PC-9 (cell line): ENCODE measurements around the gene JPH2. TPM values are rescaled to one million over a fixed set of nuclear protein-coding genes. Genes with fewer than 3 reads are reported as not detected.
A peak's percentile ranks its signal among the peaks of the same experiment; 100 is the strongest.

ENCODE experiments used
- BruUV-seq: library from RNA; stranded (reverse); fragments of 400-500 nt; replicated peaks from 2 replicates; lab custom pipeline; 2021; lab: Mats Ljungman, UMichigan
- CTCF ChIA-PET: fragments of 300-600 bp; sonication (Branson Sonifier 250); formaldehyde crosslinking; loops from one replicate; lab custom pipeline; 2022; ENCODE audit warnings: antibody characterized with exemption; lab: Charles Lee
- POLR2A ChIA-PET: fragments of 300-600 bp; sonication (Branson Sonifier 250); formaldehyde crosslinking; loops from one replicate; lab custom pipeline; 2022; ENCODE audit warnings: antibody characterized with exemption; ENCODE audit not compliant: unreplicated experiment; lab: Charles Lee
- DNase-seq, 2 experiments: peaks; one replicate each; pipeline versions ENCODE4 v3.0.0 to v3.0.0-alpha.2; 2015 to 2022; ENCODE audit warnings: mixed read lengths in 1 of 2
- H2AFZ ChIP-seq: fragments of 200-600 bp; sonication (generic); 2 replicates; pipeline ENCODE4 v1.8.1; 2017; ENCODE audit warnings: antibody characterized with exemption
- H3F3A ChIP-seq: fragments of 200-600 bp; sonication (generic); 2 replicates; pipeline ENCODE4 v1.8.1; 2017; ENCODE audit warnings: antibody characterized with exemption, mild to moderate bottlenecking, low read depth; ENCODE audit not compliant: insufficient read depth
- H3K27ac ChIP-seq: fragments of 200-600 bp; sonication (generic); 2 replicates; pipeline ENCODE4 v1.6.1; 2016; ENCODE audit warnings: mixed run types
- H3K27me3 ChIP-seq: fragments of 200-600 bp; sonication (generic); 2 replicates; pipeline ENCODE4 v1.6.1; 2016; ENCODE audit warnings: low read depth, mixed run types; ENCODE audit not compliant: insufficient read depth
- H3K36me3 ChIP-seq: fragments of 200-600 bp; sonication (generic); 2 replicates; pipeline ENCODE4 v1.6.1; 2016; ENCODE audit warnings: low read depth, mixed run types
- H3K4me1 ChIP-seq: fragments of 200-600 bp; sonication (generic); replicated peaks from 2 replicates; pipeline ENCODE4 v1.6.1; 2016; ENCODE audit warnings: mixed run types; ENCODE audit not compliant: insufficient read depth
- H3K4me2 ChIP-seq: fragments of 200-600 bp; sonication (generic); 2 replicates; pipeline ENCODE4 v1.6.1; 2017; ENCODE audit warnings: mixed run types
- H3K4me3 ChIP-seq: fragments of 200-600 bp; sonication (generic); 2 replicates; pipeline ENCODE4 v1.6.1; 2016; ENCODE audit warnings: mixed run types
- H3K79me2 ChIP-seq: fragments of 200-600 bp; sonication (generic); 2 replicates; pipeline ENCODE4 v1.6.1; 2017; ENCODE audit warnings: low read depth, mixed run types
- H3K9me2 ChIP-seq: fragments of 200-600 bp; sonication (generic); 2 replicates; pipeline ENCODE4 v1.8.1; 2017; ENCODE audit warnings: mild to moderate bottlenecking; ENCODE audit not compliant: insufficient read depth
- H3K9me3 ChIP-seq: fragments of 200-600 bp; sonication (generic); 2 replicates; pipeline ENCODE4 v1.8.1; 2016; ENCODE audit warnings: low read depth; ENCODE audit not compliant: insufficient read depth
- H4K20me1 ChIP-seq: fragments of 200-600 bp; sonication (generic); 2 replicates; pipeline ENCODE4 v1.8.1; 2017; ENCODE audit not compliant: insufficient read depth
- EZH2 ChIP-seq: fragments of 200-600 bp; sonication (generic); IDR thresholded peaks from 2 replicates; pipeline ENCODE4 v1.8.0; 2017; ENCODE audit warnings: antibody characterized with exemption, low read depth
- intact Hi-C: fragments of 100-400 bp; cut with micrococcal nuclease; formaldehyde crosslinking; loops from one replicate; pipeline ENCODE4 v1.10.0; 2022; ENCODE audit not compliant: unreplicated experiment
- total RNA-seq: library from RNA; stranded (reverse); gene quantifications from 2 replicates; pipeline ENCODE4 v1.2.3, GENCODE V29; 2021
- TF ChIP-seq, protein P1 (sequence below): fragments of 200-600 bp; sonication (generic); conservative IDR thresholded peaks from 2 replicates; pipeline ENCODE4 v1.6.1; 2017; ENCODE audit warnings: mixed run types, antibody characterized with exemption, mild to moderate bottlenecking, moderate library complexity

Gene JPH2
- total RNA-seq, 1 experiment from 2014 or later = 41.1 TPM

DNA sequence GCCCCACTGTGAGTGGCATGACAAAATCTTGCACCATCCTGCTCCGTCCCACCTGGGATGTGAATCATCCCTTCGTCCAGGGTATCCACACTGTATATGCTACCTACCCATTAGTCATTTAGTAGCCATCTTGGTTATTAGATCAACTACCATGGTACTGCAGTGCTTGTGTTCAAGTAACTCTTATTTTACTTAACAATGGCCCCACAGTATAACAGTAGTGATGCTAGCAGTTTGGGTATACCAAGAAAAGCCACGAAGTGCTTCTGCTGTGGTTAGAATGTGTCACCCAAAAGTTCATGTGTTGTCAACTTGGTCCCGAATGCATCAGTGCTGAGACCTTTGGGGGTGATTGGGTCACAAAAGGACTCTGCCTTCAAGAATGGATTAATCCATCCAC is 11.9 kb upstream of the JPH2 start:
- H3K9me3 ChIP-seq = no peaks in the 10 kb centered on the region
- H3K36me3 ChIP-seq = peaks cover 73% of the 10 kb centered on the region
- intact Hi-C loops = loop anchor here (10.0 kb wide), 1 partner anchor 664 kb away; no protein-coding TSS in a partner anchor
- H3K4me2 ChIP-seq = no peak overlapping the region
- H3K79me2 ChIP-seq = peaks cover 53% of the 10 kb centered on the region
- peaks cover 55% of the 10 kb centered on the region for H3F3A ChIP-seq
- no peak for TF ChIP-seq EZH2
- POLR2A ChIA-PET = no interaction called here
- no TSS peak for BruUV-seq
- peaks cover 34% of the 10 kb centered on the region for H3K4me1 ChIP-seq
- H2AFZ ChIP-seq = no peak overlapping the region
- no peaks in the 10 kb centered on the region for H3K9me2 ChIP-seq
- CTCF ChIA-PET = no interaction called here
- no peak for DNase-seq
- H3K27ac ChIP-seq = no peak overlapping the region
- H3K4me3 ChIP-seq = no peak overlapping the region
- H4K20me1 ChIP-seq = peaks cover 11% of the 10 kb centered on the region; the same call in 1 of the 2 replicates
- no peaks in the 10 kb centered on the region for H3K27me3 ChIP-seq

GRCh38 chr20:44196271-44196670 is 9.3 kb upstream of the JPH2 start:
- Histone ChIP-seq H3K27me3 (no peaks in the 10 kb centered on the region), H3F3A (peaks cover 44% of the 10 kb centered on the region), H3K4me3 (no peak overlapping the region), H2AFZ (no peak overlapping the region), H3K36me3 (peaks cover 50% of the 10 kb centered on the region), H3K4me2 (no peak overlapping the region), H3K79me2 (peaks cover 27% of the 10 kb centered on the region), H3K9me2 (no peaks in the 10 kb centered on the region), H3K4me1 (peaks cover 8% of the 10 kb centered on the region; the same call in 1 of the 2 replicates), H4K20me1 (peaks cover 11% of the 10 kb centered on the region; the same call in 1 of the 2 replicates), H3K9me3 (no peaks in the 10 kb centered on the region), H3K27ac (no peak overlapping the region)
- DNase-seq = no peak
- no TSS peak for BruUV-seq
- TF ChIP-seq, protein P1, sequence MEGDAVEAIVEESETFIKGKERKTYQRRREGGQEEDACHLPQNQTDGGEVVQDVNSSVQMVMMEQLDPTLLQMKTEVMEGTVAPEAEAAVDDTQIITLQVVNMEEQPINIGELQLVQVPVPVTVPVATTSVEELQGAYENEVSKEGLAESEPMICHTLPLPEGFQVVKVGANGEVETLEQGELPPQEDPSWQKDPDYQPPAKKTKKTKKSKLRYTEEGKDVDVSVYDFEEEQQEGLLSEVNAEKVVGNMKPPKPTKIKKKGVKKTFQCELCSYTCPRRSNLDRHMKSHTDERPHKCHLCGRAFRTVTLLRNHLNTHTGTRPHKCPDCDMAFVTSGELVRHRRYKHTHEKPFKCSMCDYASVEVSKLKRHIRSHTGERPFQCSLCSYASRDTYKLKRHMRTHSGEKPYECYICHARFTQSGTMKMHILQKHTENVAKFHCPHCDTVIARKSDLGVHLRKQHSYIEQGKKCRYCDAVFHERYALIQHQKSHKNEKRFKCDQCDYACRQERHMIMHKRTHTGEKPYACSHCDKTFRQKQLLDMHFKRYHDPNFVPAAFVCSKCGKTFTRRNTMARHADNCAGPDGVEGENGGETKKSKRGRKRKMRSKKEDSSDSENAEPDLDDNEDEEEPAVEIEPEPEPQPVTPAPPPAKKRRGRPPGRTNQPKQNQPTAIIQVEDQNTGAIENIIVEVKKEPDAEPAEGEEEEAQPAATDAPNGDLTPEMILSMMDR = 0 out of 2 replicates have a peak, but pooled peaks have one; percentile 31
- TF ChIP-seq EZH2 = no peak
- POLR2A ChIA-PET = interaction anchor here (0.6 to 1.0 kb wide), 4 partner anchors 22 to 75 kb away, joined by 3 to 37 read pairs (median 7); no protein-coding TSS in a partner anchor
- CTCF ChIA-PET = interaction anchor here (0.6 to 1.1 kb wide), 4 partner anchors 19 to 115 kb away, joined by 3 to 11 read pairs (median 8); partner anchors contain the start of gene FITM2
- intact Hi-C loops = loop anchor here (10.0 kb wide), 1 partner anchor 661 kb away; no protein-coding TSS in a partner anchor

- Histone ChIP-seq H3K4me3 (no peak overlapping the region), H2AFZ (no peak overlapping the region), H4K20me1 (peaks cover 11% of the 10 kb centered on the region; the same call in 1 of the 2 replicates), H3K9me2 (no peaks in the 10 kb centered on the region), H3F3A (peaks cover 44% of the 10 kb centered on the region), H3K9me3 (no peaks in the 10 kb centered on the region), H3K79me2 (peaks cover 20% of the 10 kb centered on the region), H3K4me1 (0 out of 2 replicates have a peak, but pooled peaks cover 1% of the 10 kb centered on the region), H3K36me3 (peaks cover 43% of the 10 kb centered on the region), H3K27me3 (no peaks in the 10 kb centered on the region), H3K27ac (peak overlapping the region; percentile 10; the same call in 1 of the 2 replicates), H3K4me2 (no peak overlapping the region)
- intact Hi-C loops = loop anchor here (10.0 kb wide), 1 partner anchor 661 kb away; no protein-coding TSS in a partner anchor
- no TSS peak for BruUV-seq
- TF ChIP-seq EZH2 = no peak
- TF ChIP-seq, protein P1 = no peak
- ChIA-PET POLR2A (interaction anchor here (0.6 kb wide), 1 partner anchor 75 kb away, joined by 37 read pairs; no protein-coding TSS in a partner anchor), CTCF (interaction anchor here (0.6 to 1.1 kb wide), 4 partner anchors 18 to 115 kb away, joined by 3 to 11 read pairs (median 6); no protein-coding TSS in a partner anchor)
- no peak for DNase-seq
Observed at GRCh38 chr20:44195605-44196004, 8.6 kb upstream of the JPH2 start.
